Activated CD4-positive, alpha-beta T cell treated with anti-CD3 and anti-CD28 coated beads, Interleukin-2, amount 50 U/mL, for 4 hours (primary cell): Measurements from ENCODE around the gene JADE3.

Source experiments
- DNase-seq, 2 experiments: peaks; one replicate each; pipeline ENCODE4 v3.0.0-alpha.2; 2020

The JADE3 gene

GRCh38 chrX:47047989-47048388 lies 135.8 kb downstream of the JADE3 start:
- no peak for DNase-seq

GRCh38 chrX:47059142-47059874 lies 147.1 kb downstream of the JADE3 start:
- DNase-seq = no peak

GRCh38 chrX:47060708-47061107 lies 148.5 kb downstream of the JADE3 start:
- no peak for DNase-seq

- DNase-seq = no peak
Measured at GRCh38 chrX:47061238-47061919, 149.2 kb downstream of the JADE3 start.

GRCh38 chrX:47063179-47063578 lies 151.0 kb downstream of the JADE3 start:
- DNase-seq = no peak

- no peak for DNase-seq
Measured at GRCh38 chrX:47068214-47068613, 156.0 kb downstream of the JADE3 start.

- no peak for DNase-seq
Measured at GRCh38 chrX:47068720-47069119, 156.5 kb downstream of the JADE3 start.

GRCh38 chrX:47078129-47079043 lies 166.2 kb downstream of the JADE3 start, which contains the start of gene RGN:
Gene RGN, plus strand, starts transcription at chrX:47078443. Its CDS starts 2,702 bp downstream, at chrX:47081145.
- no peak for DNase-seq

GRCh38 chrX:47080215-47080914 lies 168.1 kb downstream of the JADE3 start:
- DNase-seq = no peak

- DNase-seq = no peak
Measured at GRCh38 chrX:47080915-47081236, 168.7 kb downstream of the JADE3 start.

- DNase-seq = no peak
Measured at GRCh38 chrX:47091149-47091775, 179.0 kb downstream of the JADE3 start.

- DNase-seq = no peak
Measured at GRCh38 chrX:47093248-47093647, 181.0 kb downstream of the JADE3 start.

- no peak for DNase-seq
Measured at GRCh38 chrX:47093860-47094259, 181.6 kb downstream of the JADE3 start.

GRCh38 chrX:47097018-47097417 lies 184.8 kb downstream of the JADE3 start:
- no peak for DNase-seq

- DNase-seq = no peak
Measured at GRCh38 chrX:47098338-47099094, 186.3 kb downstream of the JADE3 start.

GRCh38 chrX:47101206-47101605 lies 189.0 kb downstream of the JADE3 start:
- DNase-seq = no peak
